HCT116 (cell line): ENCODE data around the gene PXK. TPM values are rescaled to one million over a fixed set of nuclear protein-coding genes. Genes with fewer than 3 reads are reported as not detected.

ENCODE experiments used
- ATAC-seq: fragments of 200-7000 bp; cut with Tn5 transposase; 2 replicates; pipeline ENCODE4 v1.9.1; 2020; ENCODE audit warnings: mild to moderate bottlenecking, moderate library complexity
- BruUV-seq: library from RNA; stranded (reverse); fragments of 400-500 nt; replicated peaks from 2 replicates; lab custom pipeline; 2021; lab: Mats Ljungman, UMichigan
- CTCF ChIA-PET: fragments of 300-600 bp; sonication (Branson Sonifier 250); formaldehyde crosslinking; loops from one replicate; lab custom pipeline; 2021; ENCODE audit warnings: antibody characterized with exemption; lab: Charles Lee
- POLR2A ChIA-PET: fragments of 300-600, 350-600 bp; sonication (Branson Sonifier 250); formaldehyde crosslinking; loops from one replicate; lab custom pipeline; 2021; ENCODE audit warnings: antibody characterized with exemption; lab: Charles Lee
- RAD21 ChIA-PET, 2 experiments: fragments of 300-600 bp; sonication (Branson Sonifier 250); formaldehyde crosslinking; loops; one replicate each; lab custom pipeline; 2023; ENCODE audit warnings: low total read pairs in 2 of 2; ENCODE audit not compliant: uncharacterized antibody in 2 of 2, unreplicated experiment in 2 of 2, low non-redundant PET in 1 of 2; lab: Charles Lee
- DNase-seq: peaks from one replicate; pipeline ENCODE4 v3.0.0-alpha.2; 2010; ENCODE audit warnings: low read depth, low spot score
- H2AFZ ChIP-seq: fragments of 200-600 bp; shearing (Covaris generic), sonication (generic); 2 replicates; pipeline ENCODE4 v1.6.1; 2017; ENCODE audit warnings: low read depth, mixed run types, mixed read lengths, antibody characterized with exemption, low read length; ENCODE audit not compliant: poor library complexity, severe bottlenecking
- H3K27ac ChIP-seq: 2 replicates; pipeline ENCODE4 v1.5.1; 2012; ENCODE audit warnings: low read depth, low read length
- H3K27me3 ChIP-seq: fragments of 200-600 bp; sonication (generic); 2 replicates; pipeline ENCODE4 v1.6.1; 2016; ENCODE audit warnings: mixed run types, low read length, mixed read lengths; ENCODE audit not compliant: insufficient read depth
- H3K36me3 ChIP-seq, 2 experiments: fragments of 200-500 bp in 1 of 2; fragments of 200-600 bp in 1 of 2; sonication (Bioruptor generic) in 1 of 2; sonication (generic) in 1 of 2; 2 replicates each; pipeline versions ENCODE4 v1.5.1 to v1.6.1; 2014 to 2016; ENCODE audit warnings: low read length in 2 of 2, inconsistent platforms in 1 of 2, mixed read lengths in 1 of 2, mixed run types in 1 of 2; ENCODE audit not compliant: insufficient read depth in 2 of 2, control insufficient read depth in 1 of 2
- H3K4me1 ChIP-seq, 2 experiments: fragments of 200-600 bp in 1 of 2; sonication (generic) in 1 of 2; 2 replicates each; pipeline versions ENCODE4 v1.5.1 to v1.6.1; 2012 to 2017; ENCODE audit warnings: low read length in 2 of 2, inconsistent platforms in 1 of 2, mild to moderate bottlenecking in 1 of 2, mixed read lengths in 1 of 2, mixed run types in 1 of 2, moderate library complexity in 1 of 2; ENCODE audit not compliant: insufficient read depth in 2 of 2, control insufficient read depth in 1 of 2
- H3K4me2 ChIP-seq: fragments of 200-600 bp; sonication (generic); 2 replicates; pipeline ENCODE4 v1.6.1; 2017; ENCODE audit warnings: mixed run types, low read length, mixed read lengths
- H3K4me3 ChIP-seq, 2 experiments: fragments of 200-600 bp in 1 of 2; sonication (generic) in 1 of 2; replicated peaks in 1 of 2; 2 replicates each; pipeline ENCODE4 v1.5.1; 2011 to 2016; ENCODE audit warnings: low read length in 2 of 2, control low read depth in 1 of 2, low read depth in 1 of 2, mild to moderate bottlenecking in 1 of 2, mixed read lengths in 1 of 2, mixed run types in 1 of 2
- H3K79me2 ChIP-seq: fragments of 200-600 bp; sonication (generic); 2 replicates; pipeline ENCODE4 v1.6.1; 2017; ENCODE audit warnings: mild to moderate bottlenecking, mixed run types, low read length, moderate library complexity, mixed read lengths; ENCODE audit not compliant: insufficient read depth
- H3K9ac ChIP-seq: fragments of 200-600 bp; sonication (generic); 2 replicates; pipeline ENCODE4 v1.6.1; 2016; ENCODE audit warnings: low read length, mixed read lengths
- H3K9me2 ChIP-seq: fragments of 200-600 bp; sonication (generic), shearing (Covaris generic); 2 replicates; pipeline ENCODE4 v1.6.1; 2017; ENCODE audit warnings: mixed run types, mild to moderate bottlenecking, moderate library complexity; ENCODE audit not compliant: insufficient read depth
- H3K9me3 ChIP-seq, 2 experiments: fragments of 200-500 bp in 1 of 2; fragments of 200-600 bp in 1 of 2; sonication (Bioruptor generic) in 1 of 2; sonication (generic) in 1 of 2; 2 replicates each; pipeline ENCODE4 v1.6.1; 2014 to 2017; ENCODE audit warnings: low read length in 2 of 2, mixed read lengths in 2 of 2, inconsistent platforms in 1 of 2, low read depth in 1 of 2, mild to moderate bottlenecking in 1 of 2, mixed run types in 1 of 2, moderate library complexity in 1 of 2; ENCODE audit not compliant: control insufficient read depth in 1 of 2, insufficient read depth in 1 of 2
- H4K20me1 ChIP-seq: fragments of 200-600 bp; sonication (generic), shearing (Covaris generic); 2 replicates; pipeline ENCODE4 v1.6.1; 2017; ENCODE audit warnings: mixed run types, mild to moderate bottlenecking, moderate library complexity; ENCODE audit not compliant: insufficient read depth
- CEBPB ChIP-seq: IDR thresholded peaks from 2 replicates; pipeline ENCODE4 v1.6.1; 2012; ENCODE audit warnings: low read depth
- CTCF ChIP-seq, 3 experiments: fragments of 200-600 bp in 1 of 3; sonication (generic) in 1 of 3; IDR thresholded peaks in 2 of 3; conservative IDR thresholded peaks in 1 of 3; 2 replicates each; pipeline ENCODE4 v1.5.1; 2012 to 2017; ENCODE audit warnings: low read depth in 2 of 3, low read length in 2 of 3, antibody characterized with exemption in 1 of 3, borderline replicate concordance in 1 of 3, control low read depth in 1 of 3, mild to moderate bottlenecking in 1 of 3, mixed read lengths in 1 of 3, mixed run types in 1 of 3, moderate library complexity in 1 of 3; ENCODE audit not compliant: insufficient read depth in 1 of 3
- ELF1 ChIP-seq: IDR thresholded peaks from 2 replicates; pipeline ENCODE4 v1.6.1; 2012; ENCODE audit warnings: low read depth, borderline replicate concordance
- EZH2phosphoT487 ChIP-seq: fragments of 200-600 bp; IDR thresholded peaks from 2 replicates; pipeline ENCODE4 v1.6.1; 2018; ENCODE audit warnings: antibody characterized with exemption, borderline replicate concordance
- JUND ChIP-seq: IDR thresholded peaks from 2 replicates; pipeline ENCODE4 v1.6.1; 2012
- POLR2A ChIP-seq: IDR thresholded peaks from 2 replicates; pipeline ENCODE4 v1.7.0; 2011; ENCODE audit warnings: borderline replicate concordance; ENCODE audit not compliant: insufficient read depth, insufficient read length; ENCODE audit errors: extremely low read depth
- POLR2AphosphoS5 ChIP-seq: IDR thresholded peaks from 2 replicates; pipeline ENCODE4 v1.6.1; 2011; ENCODE audit warnings: mild to moderate bottlenecking, low read depth, low read length, moderate library complexity
- RAD21 ChIP-seq: IDR thresholded peaks from 2 replicates; pipeline ENCODE4 v1.6.1; 2012; ENCODE audit warnings: low read depth, mild to moderate bottlenecking
- SIN3A ChIP-seq: IDR thresholded peaks from 2 replicates; pipeline ENCODE4 v1.6.1; 2012; ENCODE audit warnings: low read depth
- SP1 ChIP-seq: IDR thresholded peaks from 2 replicates; pipeline ENCODE4 v1.6.1; 2012; ENCODE audit warnings: low read depth
- SRF ChIP-seq: IDR thresholded peaks from 2 replicates; pipeline ENCODE4 v1.6.1; 2012; ENCODE audit warnings: low read depth
- TCF7L2 ChIP-seq: IDR thresholded peaks from 2 replicates; pipeline ENCODE4 v1.7.0; 2011; ENCODE audit warnings: borderline replicate concordance, inconsistent platforms; ENCODE audit not compliant: insufficient read depth, insufficient read length; ENCODE audit errors: extremely low read depth
- ZFX ChIP-seq: fragments of 450-650 bp; IDR thresholded peaks from 2 replicates; pipeline ENCODE4 v1.6.1; 2017
- ZNF274 ChIP-seq: fragments of 200-500 bp; sonication (Bioruptor generic); IDR thresholded peaks from 2 replicates; pipeline ENCODE4 v1.6.1; 2014; ENCODE audit warnings: mild to moderate bottlenecking, low read depth, low read length, inconsistent platforms
- intact Hi-C: fragments of 100-400 bp; cut with micrococcal nuclease; formaldehyde crosslinking; loops from 2 replicates; pipeline ENCODE4 v1.10.0; 2022
- total RNA-seq: library from RNA; stranded (reverse); gene quantifications from one replicate; pipeline ENCODE4 v1.2.1, GENCODE V29; 2021; ENCODE audit not compliant: unreplicated experiment
- TF ChIP-seq, protein P1 (sequence below): IDR thresholded peaks from 2 replicates; pipeline ENCODE4 v1.6.1; 2012
- TF ChIP-seq, protein P2 (sequence below): IDR thresholded peaks from 2 replicates; pipeline ENCODE4 v1.6.1; 2011; ENCODE audit warnings: mild to moderate bottlenecking, low read length, moderate library complexity; ENCODE audit not compliant: insufficient replicate concordance; ENCODE audit errors: extremely low read depth

Gene PXK
- total RNA-seq, 1 experiment from 2014 or later = 10.2 TPM

DNA sequence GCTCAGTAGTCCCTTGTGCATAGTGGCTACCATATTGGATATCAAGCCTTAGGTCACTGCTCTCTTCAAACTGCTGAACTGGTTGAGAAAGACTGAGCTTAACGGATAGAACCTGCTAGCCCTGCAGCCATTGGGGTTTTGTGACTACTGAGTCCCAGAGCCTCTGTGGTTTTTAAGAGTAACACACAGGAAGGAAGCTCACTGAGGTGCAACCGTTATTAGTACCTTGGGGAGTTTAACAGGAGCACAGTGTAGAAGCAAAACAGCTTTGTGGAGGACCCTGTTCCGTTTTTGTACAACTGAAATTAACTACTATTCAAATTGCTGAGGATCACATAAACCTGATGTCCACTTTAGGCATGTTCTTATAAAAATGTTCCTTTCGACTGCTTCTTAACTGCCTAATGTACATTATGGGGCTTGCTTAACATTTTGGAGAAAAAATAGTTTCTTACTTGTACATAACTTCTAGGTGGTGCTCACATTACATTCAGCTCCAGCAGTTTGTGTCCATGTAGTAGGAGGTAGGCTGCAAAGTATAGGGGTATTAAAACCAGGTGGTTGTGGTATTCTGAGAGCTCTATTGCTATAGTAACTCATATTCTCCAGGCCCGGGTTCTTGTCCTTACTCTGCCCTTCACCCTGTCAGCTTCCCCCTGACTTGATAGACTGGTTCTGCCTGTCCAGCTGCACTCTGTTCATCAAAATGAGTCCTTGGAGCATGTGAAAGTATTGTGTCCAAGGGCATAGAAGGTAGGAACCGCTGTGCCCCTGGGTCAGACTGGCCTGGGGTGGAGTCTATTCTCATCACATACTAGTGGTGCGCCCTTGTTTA, 17.3 kb downstream of the PXK start:
- ChIA-PET CTCF (no interaction called here), RAD21 (no interaction called here), POLR2A (no interaction called here)
- Histone ChIP-seq H3K9me3 (no peaks in the 10 kb centered on the region), H3K4me2 (peak overlapping the region; percentile 22; the same call in 1 of the 2 replicates), H3K27me3 (no peaks in the 10 kb centered on the region), H3K4me1 (peaks cover 10 to 11% of the 10 kb centered on the region in 2 experiments; a peak in 3 of 4 replicates), H3K9ac (no peak overlapping the region), H3K36me3 (no peaks in the 10 kb centered on the region), H3K27ac (no peak overlapping the region), H2AFZ (no peak overlapping the region), H4K20me1 (no peaks in the 10 kb centered on the region), H3K79me2 (no peaks in the 10 kb centered on the region), H3K9me2 (no peaks in the 10 kb centered on the region), H3K4me3 (no peak overlapping the region)
- ATAC-seq (no peak), DNase-seq (no peak)
- TF ChIP-seq ZFX = no peak
- TF ChIP-seq CTCF (IDR thresholded peaks at IDR 0.05 in 2 of 3, conservative IDR thresholded peaks at IDR 0.05 in 1 of 3; ENCODE audit: borderline replicate concordance in 1 of 3, insufficient read depth in 1 of 3, low read depth in 2 of 3, low read length in 2 of 3) = no peak
- TF ChIP-seq SRF = no peak
- no peak for TF ChIP-seq ZNF274
- no peak for TF ChIP-seq POLR2A
- no peak for TF ChIP-seq RAD21
- TF ChIP-seq POLR2AphosphoS5 = no peak
- TF ChIP-seq JUND = no peak
- no peak for TF ChIP-seq CEBPB
- no peak for TF ChIP-seq ELF1
- no peak for TF ChIP-seq EZH2phosphoT487
- TF ChIP-seq, protein P1, sequence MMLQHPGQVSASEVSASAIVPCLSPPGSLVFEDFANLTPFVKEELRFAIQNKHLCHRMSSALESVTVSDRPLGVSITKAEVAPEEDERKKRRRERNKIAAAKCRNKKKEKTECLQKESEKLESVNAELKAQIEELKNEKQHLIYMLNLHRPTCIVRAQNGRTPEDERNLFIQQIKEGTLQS = no peak
- no peak; the same call in 1 of the 2 replicates for TF ChIP-seq SP1
- TF ChIP-seq SIN3A = no peak
- TF ChIP-seq, protein P2, sequence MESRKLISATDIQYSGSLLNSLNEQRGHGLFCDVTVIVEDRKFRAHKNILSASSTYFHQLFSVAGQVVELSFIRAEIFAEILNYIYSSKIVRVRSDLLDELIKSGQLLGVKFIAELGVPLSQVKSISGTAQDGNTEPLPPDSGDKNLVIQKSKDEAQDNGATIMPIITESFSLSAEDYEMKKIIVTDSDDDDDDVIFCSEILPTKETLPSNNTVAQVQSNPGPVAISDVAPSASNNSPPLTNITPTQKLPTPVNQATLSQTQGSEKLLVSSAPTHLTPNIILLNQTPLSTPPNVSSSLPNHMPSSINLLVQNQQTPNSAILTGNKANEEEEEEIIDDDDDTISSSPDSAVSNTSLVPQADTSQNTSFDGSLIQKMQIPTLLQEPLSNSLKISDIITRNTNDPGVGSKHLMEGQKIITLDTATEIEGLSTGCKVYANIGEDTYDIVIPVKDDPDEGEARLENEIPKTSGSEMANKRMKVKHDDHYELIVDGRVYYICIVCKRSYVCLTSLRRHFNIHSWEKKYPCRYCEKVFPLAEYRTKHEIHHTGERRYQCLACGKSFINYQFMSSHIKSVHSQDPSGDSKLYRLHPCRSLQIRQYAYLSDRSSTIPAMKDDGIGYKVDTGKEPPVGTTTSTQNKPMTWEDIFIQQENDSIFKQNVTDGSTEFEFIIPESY = no peak
- TF ChIP-seq TCF7L2 = no peak
- intact Hi-C loops = no loop called here
- no TSS peak for BruUV-seq
